HG03457 (cell line): ENCODE measurements around the gene GPR26.

ENCODE experiments used
- ATAC-seq: cut with Tn5 transposase; IDR thresholded peaks from one replicate; pipeline ENCODE4 v1.9.1; 2021; ENCODE audit warnings: moderate number of reproducible peaks; ENCODE audit not compliant: unreplicated experiment

GPR26 gene

DNA sequence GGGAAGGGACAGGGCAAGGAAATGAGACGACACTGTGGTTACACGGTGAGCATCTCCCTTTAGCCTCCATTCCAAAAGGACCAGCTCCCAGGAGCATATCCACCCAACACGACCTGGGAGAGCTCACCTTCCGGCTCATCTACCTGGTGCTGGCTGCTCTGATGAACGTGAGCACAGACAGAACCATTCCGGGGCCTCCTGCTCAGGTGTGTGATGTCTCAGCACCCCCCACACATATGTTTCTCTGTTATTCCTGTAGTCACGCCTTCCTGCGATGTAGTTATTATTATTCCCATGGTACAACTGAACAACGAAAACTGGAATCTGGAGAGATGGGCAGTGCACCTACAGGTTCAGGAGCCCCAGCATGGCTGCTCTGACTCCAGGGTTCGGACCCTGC is 20.5 kb upstream of the GPR26 start:
- ATAC-seq: no peak

DNA sequence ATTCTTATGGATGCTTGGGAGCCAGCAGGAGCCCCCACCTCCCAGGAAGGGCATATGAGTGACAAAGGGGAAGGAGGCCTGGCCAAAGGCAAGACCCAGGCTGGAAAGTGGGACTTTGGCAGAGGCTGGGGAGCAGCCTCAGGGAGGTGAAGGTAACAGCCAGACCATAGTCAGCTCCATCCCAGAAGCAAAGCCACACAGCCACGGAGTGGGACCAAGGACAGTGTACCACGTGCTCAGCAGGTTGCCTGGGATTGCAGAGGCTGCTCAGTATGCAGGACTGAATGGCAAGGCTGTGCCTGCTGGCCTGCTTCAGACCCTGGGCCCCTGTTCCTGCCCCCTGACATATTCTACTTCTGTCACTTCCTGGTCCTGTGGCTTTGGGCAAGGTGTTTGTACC is 17.6 kb upstream of the GPR26 start:
- ATAC-seq: no peak

DNA sequence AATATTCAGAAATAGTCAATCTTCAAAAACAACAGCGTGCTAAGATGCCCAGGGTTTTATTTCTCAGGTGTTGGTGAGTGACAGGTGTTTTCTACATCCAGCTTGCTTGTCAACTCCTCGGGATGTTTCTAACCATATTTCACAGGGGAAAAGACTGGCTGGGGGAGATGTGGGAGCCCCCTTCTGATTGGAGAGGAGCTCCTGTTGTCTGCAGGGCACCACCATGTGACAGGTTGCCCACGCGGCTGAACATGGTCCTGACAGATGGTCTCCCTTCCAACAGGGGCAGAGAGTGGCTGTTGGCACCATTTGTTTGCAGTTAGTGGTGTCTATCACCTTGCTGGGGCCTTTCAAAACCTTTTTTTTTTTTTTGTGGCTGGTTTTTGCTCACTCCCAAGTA is 16.5 kb upstream of the GPR26 start:
- no peak for ATAC-seq

DNA sequence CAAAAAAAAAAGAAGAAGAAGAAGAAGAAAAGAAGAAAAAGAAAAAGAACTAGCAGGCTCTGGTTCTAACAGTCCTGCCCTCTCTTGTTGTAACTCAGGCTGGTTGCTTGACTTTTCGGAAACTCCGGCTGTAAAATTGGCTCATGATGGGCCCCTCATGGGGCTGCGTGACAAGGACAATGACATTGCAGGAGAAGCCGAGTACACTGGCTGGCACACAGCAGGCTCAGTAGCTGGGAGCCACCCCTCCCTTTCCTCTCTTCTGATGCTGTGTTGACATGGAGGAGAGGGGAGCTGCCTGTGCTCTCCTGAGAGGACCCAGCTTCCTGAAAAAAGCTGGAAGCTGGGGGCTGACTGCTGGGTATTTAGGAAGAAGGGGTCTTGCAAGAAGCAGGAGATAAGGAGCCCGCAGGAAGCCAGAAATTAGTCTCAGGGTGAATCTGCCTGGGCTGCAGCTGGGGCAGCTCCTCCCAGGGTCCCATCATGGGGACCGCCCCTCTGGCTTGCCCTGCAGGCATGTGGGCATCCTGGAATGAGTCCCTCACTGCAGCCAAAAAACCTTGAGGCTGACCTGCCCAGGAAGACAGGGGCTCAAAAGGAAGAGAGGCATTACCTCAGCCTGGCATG is 14.6 kb upstream of the GPR26 start:
- ATAC-seq: no peak

DNA sequence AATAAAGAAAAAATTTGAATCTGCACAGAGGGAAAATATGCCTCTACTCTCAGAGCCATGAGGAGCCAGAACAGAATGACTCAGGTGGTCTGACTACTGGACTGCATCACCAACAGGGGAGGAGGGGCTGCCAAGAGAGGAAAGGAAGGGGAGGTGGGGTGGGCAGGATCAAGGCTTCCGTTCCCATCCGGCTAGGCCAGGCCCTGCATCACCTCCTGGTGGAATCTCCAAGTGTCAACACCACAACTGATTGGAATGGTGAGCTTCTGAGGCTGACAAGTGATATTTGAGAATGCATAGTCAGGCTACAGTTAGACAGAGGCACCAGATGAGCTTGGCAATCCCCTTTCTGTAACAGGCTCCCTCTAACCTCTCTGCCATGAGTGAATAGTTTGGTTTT is 10.4 kb upstream of the GPR26 start:
- ATAC-seq: no peak

DNA sequence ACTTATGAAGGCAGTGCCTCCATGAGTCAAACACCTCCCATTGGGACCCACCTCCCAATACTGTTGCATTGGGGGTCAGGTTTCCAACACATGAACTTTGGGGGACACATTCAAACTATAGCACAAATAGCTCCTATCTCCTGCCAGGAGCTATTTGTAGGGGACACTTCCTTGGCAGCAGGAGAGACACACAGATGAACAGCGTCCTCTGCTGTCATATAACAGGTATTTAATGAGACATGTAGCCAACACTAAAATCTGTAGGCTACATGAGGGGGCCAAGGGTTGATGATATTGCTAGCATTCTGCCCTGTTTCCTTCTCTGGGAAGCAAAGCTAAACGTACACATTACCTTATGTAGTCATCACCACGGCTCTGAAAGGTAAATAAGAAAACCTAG is 2.6 kb upstream of the GPR26 start:
- no peak for ATAC-seq

DNA sequence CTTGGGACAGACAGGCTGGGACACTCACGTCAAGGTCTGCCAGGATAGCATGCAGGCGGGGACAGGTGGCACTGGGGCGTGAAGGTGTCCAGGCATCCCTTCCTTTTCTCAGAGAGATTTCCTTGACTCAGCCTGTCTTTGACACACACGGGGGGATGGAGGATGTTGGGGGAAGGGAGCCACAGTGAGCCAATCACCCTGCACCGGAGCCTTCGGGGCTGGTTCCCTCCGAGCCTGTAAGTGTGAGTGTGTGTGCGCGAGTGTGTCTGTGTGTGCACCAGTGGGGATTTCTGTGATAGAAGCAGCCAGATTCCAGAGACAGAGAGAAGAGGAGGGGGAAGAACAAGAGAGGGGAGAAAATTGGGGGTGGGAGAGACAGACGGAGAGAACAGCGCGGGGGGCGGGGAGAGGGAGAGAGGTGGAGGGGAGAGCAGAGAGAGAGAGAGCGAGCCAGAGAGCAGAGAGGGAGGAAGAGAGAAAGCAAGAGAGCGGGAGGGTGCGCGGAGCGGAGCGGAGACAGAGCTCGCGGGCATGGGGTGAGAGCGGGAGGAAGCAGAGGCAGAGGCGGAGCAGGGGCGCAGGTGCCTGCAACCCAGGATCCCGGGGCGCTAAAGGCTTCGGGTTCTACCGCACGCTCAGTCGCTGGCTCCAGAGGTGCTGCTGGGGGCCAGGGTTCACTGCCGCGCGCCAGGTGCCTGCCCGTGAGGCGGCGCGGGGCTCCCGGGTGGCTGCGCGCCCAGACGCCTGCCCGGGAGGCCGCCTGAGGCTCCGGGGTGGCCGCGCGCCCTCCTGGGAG is 466 bp upstream of the GPR26 start:
- no peak for ATAC-seq

DNA sequence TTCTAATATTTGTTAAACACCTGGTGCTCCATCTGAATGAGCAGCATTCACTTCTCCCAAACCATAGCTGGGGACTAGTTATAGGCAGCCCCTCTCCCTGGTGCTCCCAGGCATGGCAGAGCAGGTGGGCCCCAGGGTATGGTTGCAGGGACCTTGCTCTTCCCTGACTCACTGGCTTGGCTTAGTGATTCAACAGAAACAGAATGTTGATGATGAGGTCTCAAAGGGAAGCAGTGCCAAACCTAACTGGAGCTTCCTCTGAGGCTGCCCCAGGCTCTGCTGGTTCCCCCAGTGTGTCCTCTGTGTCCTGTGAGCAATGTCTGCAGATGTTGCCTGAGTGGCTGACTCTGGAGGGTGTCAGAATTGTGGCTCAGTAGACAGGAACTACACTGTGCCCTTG is 3.7 kb downstream of the GPR26 start:
- no peak for ATAC-seq

DNA sequence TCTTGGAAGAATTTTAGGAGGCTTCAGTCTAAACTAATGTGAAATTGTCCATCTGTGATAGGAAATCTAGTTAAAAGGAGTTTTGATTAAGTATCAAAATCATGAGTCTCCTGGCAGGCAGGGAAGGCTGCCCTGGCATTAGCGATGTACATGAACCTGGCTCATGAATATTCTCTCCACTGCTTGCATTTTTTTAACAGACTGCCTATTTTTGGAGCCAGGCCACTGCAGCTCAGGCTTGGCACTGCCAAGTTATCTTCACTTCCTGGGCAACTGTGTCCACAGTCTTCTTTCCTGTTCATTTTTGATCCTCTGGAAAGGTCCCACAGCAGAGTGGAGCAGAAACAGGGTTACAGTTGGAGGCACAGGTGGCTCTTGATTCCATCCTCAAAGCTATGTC is 7.0 kb downstream of the GPR26 start:
- no peak for ATAC-seq

DNA sequence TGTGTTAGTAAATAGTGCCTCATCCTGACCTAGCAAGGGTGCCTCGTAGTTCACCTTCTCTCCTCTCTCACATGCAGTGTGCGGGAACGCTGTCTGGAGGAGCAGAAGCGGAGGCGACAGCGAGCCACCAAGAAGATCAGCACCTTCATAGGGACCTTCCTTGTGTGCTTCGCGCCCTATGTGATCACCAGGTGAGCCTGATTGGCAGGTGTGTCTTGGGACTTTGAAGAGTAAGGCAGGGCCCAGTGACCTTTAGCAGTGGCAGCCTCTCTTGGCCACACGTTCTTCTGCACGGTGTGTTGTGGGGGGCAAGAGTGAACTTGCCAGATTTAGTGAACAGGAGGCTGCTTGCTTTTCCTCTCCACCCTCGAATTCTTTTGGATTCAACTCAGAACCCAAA is 8.6 kb downstream of the GPR26 start:
- no peak for ATAC-seq

DNA sequence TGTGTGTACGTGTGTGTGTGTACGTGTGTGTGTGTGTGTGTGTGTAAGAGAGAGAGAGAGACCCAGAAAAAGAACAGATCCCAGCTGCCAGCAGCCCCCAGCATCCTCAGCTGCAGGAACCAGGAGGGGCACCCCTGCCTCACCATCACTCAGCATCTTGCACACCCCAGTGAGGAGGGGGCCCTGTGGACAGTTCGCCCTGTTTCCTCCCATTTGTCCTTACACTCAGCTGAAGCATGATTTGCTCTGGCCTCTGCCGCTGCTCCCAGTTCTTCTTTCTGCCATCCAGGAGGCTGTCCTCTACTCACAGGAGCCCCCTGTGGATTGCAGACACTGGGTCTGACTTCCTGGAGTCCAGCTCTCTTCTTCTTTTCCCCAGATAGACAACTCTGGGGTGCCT is 9.7 kb downstream of the GPR26 start:
- ATAC-seq: no peak

DNA sequence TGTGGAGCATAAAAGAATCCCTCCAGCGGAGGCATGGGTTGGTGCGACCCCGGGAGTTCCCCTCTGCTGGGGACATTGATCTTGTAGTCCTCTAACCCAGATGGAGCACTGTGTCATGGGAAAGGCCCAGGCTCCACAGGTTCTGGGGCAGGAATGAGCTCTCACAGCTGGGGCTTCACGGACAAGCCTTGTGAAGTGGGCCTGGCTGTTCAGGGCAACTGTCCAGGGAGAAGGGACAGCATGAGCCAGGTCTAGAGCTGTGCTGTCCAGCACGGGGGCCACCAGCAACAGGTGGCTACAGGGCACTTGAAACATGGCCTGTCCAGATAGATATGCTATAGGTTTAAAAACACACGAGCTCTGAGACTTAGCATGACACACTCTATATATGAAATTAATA is 11.4 kb downstream of the GPR26 start:
- no peak for ATAC-seq

DNA sequence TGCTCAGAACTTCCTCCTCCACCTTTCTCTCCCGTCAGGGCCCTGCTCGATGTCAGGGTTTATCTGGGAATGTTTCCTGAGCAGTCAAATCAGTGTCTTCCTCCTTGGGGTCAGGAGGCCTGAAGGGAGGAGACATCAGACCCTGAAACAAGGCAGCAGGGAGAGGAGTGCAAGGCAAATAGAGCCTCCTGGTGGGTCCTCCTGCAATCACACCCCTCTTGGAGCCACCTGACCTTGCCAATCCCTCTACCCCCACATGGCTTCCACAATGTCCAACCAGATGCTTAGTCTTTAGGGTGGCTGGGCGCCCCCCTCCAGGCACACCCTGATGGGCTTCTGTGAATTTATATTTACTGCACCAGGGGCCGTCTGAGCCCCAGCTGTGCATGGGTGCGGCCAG is 12.2 kb downstream of the GPR26 start:
- ATAC-seq: no peak

DNA sequence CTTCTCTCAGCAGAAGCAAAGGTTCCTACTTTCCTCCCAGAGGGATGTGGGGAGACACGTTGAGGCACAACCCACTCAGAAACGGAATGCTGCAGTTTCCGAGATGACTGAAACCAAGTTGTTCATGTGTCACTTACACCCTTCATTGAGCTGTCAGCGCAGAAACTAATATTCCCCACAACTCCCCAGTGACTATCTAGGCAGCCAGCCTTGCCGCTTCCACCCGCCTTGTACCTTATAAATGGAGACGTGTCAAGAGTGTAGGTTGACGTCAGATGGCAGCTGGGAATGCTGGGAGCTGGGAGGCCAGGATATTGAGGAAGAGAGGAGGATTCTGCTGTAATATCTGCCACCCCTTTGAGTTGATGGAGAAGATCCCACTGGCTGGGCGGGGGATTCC is 15.1 kb downstream of the GPR26 start:
- ATAC-seq: no peak

DNA sequence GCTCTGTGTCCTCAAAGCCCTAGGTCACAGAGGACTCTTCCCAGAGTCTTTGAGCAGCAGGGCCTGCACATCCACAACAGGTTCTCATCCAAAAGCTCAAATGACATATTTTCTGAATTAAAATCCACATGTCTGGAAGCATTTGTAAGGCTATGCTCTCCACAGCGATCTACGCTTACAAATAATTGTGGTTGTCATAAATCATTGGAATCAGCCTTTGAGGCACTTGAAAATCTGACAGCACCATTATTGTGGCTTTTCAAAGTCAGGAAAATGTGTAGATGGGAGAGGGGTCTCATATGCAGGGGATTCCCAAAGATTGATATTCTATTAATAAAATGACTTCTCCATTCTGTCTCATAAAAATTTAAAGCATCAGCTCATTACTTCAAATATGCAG is 16.3 kb downstream of the GPR26 start:
- no peak for ATAC-seq

DNA sequence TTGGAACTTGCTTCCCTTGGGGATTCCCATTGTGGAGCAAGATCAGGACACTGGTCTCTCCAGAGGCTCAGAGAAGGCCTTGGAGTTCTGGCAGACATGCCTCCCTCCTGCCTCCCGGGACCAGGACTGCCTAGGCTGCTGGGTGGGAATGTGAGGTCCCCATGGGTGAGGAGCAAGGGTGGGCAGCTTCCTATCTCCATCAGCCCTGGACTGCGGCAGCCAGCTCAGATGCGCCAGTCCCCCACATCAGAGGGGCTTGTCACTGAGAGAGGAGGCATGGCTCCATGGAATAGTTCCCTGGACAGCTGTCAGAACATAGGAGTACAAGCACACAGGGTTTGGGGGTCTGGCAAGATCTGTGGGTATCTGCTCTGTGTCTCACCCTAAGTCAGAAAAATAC is 17.3 kb downstream of the GPR26 start:
- no peak for ATAC-seq

DNA sequence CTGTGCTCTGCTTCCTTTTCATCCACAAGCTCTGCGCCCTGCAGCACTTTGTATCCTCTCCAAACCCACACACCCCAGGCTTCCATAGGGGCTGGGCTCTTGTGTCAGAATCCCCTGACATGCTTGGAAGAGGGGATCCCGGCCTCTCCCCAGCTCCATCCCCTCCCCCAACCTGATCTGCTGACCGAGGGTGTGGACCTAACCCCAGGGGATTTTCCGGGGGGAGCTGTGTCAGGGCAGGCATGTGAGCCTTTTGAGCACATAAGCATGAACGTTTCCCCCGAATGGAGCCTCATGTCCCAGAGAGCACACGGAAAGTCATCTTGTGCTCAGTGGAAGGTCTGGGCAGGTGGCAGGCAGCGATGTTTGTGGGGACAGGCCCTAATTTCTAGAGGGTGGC is 17.7 kb downstream of the GPR26 start:
- no peak for ATAC-seq

DNA sequence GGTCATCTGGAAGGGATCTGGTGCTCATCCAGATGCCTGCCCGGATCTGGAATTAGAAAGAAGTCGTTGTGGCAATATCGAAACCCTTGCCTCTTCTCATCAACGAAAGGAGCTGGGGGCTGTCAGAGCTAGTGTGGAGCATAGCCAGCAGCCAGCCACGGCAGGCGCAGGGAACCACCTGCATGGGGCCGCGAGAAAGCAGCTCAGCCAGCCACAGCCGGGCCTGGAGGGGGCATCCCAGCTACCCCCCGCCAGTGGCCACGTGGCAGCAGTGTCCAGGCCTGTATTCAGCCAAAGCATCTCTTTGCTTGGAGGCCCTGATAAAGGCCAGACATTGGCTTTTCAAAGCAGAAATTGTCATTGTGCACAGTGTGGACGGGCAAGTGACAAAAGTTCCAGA is 19.1 kb downstream of the GPR26 start:
- ATAC-seq: no peak

DNA sequence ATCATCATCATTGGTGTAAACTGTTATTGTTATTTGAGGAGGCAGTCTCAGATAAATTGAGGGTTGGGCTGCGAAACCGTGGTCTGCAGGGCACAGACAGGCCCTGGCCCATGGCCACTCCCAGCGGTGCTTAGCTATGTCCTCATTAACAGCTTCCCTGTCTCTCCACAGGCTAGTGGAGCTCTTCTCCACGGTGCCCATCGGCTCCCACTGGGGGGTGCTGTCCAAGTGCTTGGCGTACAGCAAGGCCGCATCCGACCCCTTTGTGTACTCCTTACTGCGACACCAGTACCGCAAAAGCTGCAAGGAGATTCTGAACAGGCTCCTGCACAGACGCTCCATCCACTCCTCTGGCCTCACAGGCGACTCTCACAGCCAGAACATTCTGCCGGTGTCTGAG is 21.6 kb downstream of the GPR26 start:
- no peak for ATAC-seq

DNA sequence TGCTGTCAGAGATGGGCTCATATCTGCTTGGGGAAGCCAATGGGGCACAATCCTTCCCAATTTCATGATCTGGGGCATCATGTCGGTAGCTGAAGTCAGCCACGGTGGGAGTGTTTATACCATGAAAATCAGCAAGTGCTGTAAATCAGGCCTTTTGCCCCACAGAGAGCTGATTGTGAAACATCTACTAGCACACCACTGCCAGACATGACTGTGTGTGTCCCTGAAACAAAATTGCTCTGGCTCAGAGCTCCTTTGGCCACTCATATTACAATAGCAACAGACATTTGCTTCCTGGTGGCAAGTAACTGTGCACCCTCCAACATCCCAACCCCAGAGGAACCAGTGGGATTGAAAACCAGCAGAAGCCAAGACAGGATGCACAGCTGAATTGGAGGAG is 23.7 kb downstream of the GPR26 start:
- ATAC-seq: no peak

DNA sequence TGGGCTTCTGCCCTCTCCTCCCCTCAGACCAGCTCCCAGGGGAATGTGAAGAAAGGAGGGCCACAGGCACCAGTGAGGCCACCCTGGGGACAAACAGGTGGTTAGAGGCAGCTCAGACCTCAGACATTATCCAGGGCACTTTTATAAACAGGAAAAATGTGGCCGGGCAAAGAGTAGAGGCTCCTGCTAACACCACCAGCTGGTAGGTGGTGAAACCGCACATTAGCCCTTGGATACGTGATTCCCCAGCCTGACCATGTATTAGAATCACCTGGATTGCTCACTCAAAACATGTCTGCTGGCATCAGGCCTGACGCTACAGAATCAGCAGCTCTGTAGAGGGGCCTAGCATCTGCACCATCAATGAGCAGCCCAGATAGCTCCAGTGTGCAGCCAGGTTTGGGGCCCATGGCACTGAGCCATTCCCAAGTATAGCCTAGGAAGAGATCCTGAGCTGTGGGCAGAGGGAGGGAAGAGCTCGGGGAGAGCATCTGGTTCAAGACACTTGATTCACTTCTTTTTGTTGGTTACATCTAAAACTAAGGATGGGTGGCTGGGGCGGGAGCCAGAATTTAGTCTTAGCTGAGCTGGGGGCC is 37.1 kb downstream of the GPR26 start:
- ATAC-seq: no peak

DNA sequence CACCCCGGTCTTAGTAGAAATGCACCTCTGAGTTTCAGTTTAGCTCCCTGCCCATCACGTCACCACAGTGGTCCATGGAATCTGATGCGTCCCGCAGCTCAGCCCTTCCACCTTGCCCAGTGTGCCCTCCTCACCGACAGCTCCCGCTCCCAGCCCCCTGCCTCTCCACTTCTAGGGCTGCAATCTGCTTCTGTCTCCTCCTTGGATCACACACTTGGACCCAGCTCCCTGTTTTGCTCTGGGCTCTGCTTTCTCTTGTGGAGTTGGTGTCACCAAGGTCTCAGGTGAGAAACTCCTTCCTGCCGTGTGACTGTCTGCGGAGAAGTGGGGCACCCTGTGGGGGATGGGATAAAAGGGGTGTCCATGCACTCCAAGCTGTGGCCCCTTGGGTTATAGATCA is 37.9 kb downstream of the GPR26 start:
- no peak for ATAC-seq

DNA sequence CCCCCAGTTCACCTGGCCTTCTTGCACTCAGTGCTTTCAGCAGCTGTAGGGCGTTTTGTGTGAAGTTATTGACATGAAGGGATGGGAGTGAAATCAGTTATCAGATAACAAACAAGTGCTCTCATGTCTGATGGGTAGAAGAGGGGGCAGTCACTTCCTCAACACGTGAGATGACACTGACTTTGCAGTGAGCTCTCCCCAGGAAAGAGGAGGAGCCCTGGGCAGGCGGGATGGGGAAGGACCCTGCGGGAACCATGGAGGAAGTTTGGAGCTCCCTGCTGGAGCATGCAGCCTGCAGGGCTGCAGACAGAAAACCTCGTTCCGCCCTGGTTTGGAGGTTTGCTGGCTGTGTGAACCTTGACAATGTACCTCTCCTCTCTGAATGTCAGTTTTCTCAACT is 38.7 kb downstream of the GPR26 start:
- ATAC-seq: no peak
